ENCODE results near the gene PLA2G4C. TPM values are rescaled to one million over a fixed set of nuclear protein-coding genes. Genes with fewer than 3 reads are reported as not detected.

The PLA2G4C gene
- total and polyA plus RNA-seq, 7 donors, result 0.60 to 18.5 (median 11.8) TPM

DNA sequence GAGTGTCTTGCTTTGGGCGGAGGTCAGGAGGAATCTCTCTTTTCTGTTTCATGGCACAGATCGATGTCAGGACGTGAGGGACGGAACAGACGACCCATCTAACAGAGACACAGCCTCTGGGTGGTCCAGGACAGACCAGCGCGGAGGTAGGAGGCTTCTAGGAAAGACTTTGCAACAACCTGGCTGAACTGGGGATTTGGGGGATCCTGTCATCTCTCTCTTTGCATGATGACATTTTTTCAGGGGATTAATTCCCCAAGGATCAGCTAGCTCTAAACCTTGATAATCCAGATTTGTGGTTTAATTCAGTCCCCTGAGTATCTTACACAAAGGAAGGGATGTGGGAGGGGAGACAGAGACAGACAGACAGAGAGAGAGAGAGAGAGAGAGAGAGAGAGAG, 81.2 kb downstream of the PLA2G4C start:
- intact Hi-C loops (cut with DNase I), result no loop called here
- H3K4me3 ChIP-seq, result no peak overlapping the region
- 78 to 85% methylated on average over 7 of the region's 7 CpGs for WGBS, 2 donors
- H3K27ac ChIP-seq, result no peak overlapping the region
- H3K4me1 ChIP-seq, result no peaks in the 10 kb centered on the region
- no peaks in the 10 kb centered on the region for H3K36me3 ChIP-seq
- H3K9me3 ChIP-seq, result no peaks in the 10 kb centered on the region
- peaks cover 2 to 14% (median 6%) of the 10 kb centered on the region in 3 donors for H3K27me3 ChIP-seq
- TF ChIP-seq POLR2AphosphoS5 (IDR thresholded peaks at IDR 0.05) (no peak), POLR2A (IDR thresholded peaks at IDR 0.05) (no peak), EP300 (IDR thresholded peaks at IDR 0.05) (no peak)
- TF ChIP-seq, protein P1, sequence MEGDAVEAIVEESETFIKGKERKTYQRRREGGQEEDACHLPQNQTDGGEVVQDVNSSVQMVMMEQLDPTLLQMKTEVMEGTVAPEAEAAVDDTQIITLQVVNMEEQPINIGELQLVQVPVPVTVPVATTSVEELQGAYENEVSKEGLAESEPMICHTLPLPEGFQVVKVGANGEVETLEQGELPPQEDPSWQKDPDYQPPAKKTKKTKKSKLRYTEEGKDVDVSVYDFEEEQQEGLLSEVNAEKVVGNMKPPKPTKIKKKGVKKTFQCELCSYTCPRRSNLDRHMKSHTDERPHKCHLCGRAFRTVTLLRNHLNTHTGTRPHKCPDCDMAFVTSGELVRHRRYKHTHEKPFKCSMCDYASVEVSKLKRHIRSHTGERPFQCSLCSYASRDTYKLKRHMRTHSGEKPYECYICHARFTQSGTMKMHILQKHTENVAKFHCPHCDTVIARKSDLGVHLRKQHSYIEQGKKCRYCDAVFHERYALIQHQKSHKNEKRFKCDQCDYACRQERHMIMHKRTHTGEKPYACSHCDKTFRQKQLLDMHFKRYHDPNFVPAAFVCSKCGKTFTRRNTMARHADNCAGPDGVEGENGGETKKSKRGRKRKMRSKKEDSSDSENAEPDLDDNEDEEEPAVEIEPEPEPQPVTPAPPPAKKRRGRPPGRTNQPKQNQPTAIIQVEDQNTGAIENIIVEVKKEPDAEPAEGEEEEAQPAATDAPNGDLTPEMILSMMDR (IDR thresholded peaks at IDR 0.05), result no peak
- DNase-seq, result no peak

DNA sequence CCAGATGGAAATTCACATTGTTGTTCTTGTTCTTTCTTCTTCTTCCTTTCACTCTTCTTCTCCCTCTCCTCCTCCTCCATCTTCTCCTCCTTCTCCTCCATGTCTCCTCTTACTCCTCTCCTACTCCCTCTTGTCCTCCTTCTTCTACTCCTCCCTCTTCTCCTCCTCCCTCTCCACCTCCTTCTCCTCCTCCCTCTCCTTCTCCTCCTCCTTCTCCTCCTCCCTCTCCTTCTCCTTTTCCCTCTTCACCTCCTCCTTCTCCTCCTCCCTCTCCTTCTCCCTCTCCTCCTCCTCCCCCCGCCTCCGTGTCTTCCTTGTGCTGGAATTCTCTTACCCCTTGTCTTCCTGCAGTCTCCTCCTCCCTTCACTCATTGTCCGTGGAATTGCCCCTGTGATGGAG, 85.1 kb downstream of the PLA2G4C start:
- TF ChIP-seq EP300 (IDR thresholded peaks at IDR 0.05) (no peak), POLR2AphosphoS5 (IDR thresholded peaks at IDR 0.05) (no peak), POLR2A (IDR thresholded peaks at IDR 0.05) (no peak)
- TF ChIP-seq, protein P1 (IDR thresholded peaks at IDR 0.05), result no peak
- WGBS, 2 donors, result 74 to 77% methylated on average over 3 of the region's 3 CpGs

DNA sequence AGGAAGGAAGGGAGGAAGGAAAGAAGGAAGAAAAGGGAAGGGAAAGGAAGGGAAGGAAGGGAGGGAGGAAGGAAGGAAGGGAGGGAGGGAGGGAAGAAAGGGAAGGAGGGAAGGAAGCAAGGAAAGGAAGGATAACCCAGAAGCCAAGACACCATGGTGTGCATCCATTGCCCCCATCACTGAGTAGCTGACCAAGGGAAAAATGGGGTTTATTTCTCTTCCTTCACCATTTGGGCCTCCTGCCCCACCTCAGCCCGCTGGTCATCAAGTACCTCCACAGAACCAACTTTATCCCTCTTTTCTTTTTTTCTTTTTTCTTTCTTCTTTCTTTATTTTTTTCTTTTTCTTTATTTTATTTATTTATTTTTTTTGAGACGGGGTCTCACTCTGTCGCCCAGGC, 87.1 kb downstream of the PLA2G4C start:
- H3K36me3 ChIP-seq, result no peaks in the 10 kb centered on the region
- no peak overlapping the region for H3K4me3 ChIP-seq
- no peak overlapping the region for H3K27ac ChIP-seq
- no peaks in the 10 kb centered on the region for H3K9me3 ChIP-seq
- DNase-seq, result no peak
- H3K27me3 ChIP-seq, result peaks cover 0 to 8% (median 2%) of the 10 kb centered on the region in 3 donors
- intact Hi-C loops (cut with DNase I), result no loop called here
- no peak for TF ChIP-seq POLR2AphosphoS5 (IDR thresholded peaks at IDR 0.05)
- TF ChIP-seq, protein P1 (IDR thresholded peaks at IDR 0.05), result no peak
- TF ChIP-seq POLR2A (IDR thresholded peaks at IDR 0.05), result no peak
- no peak for TF ChIP-seq EP300 (IDR thresholded peaks at IDR 0.05)
- 94% methylated on average over 3 of the region's 3 CpGs for WGBS, 2 donors
- no peaks in the 10 kb centered on the region for H3K4me1 ChIP-seq

More for the DNA sequence above, 85.1 kb downstream of the PLA2G4C start:
- no peak for DNase-seq
- Histone ChIP-seq H3K27ac (no peak overlapping the region), H3K4me3 (no peak overlapping the region), H3K36me3 (no peaks in the 10 kb centered on the region), H3K27me3 (peaks cover 0 to 10% (median 2%) of the 10 kb centered on the region in 3 donors), H3K4me1 (no peaks in the 10 kb centered on the region), H3K9me3 (no peaks in the 10 kb centered on the region)
- intact Hi-C loops (cut with DNase I), result no loop called here

DNA sequence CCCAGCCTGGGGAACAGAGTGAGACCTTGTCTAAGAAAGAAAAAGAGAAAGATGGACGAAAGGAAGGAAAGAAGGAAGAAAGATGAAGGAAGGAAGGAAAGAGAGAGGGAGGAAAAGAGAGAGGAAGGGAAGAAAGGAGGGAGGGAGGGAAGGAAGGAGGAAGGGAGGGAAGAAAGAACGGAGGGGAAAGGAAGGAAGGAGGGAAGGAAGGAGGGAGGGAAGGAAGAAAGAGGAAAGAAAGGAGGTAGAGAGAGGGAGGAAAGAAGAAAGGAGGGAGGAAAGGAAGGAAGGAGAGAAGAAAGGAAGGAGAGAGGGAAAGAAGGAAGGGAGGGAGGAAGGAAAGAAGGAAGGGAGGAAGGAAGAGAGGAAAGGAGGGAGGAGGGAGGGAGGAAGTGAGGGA, 87.6 kb downstream of the PLA2G4C start:
- intact Hi-C loops (cut with DNase I), result no loop called here
- WGBS, 2 donors, result 65 to 72% methylated on average over 2 of the region's 2 CpGs
- Histone ChIP-seq H3K4me3 (no peak overlapping the region), H3K9me3 (no peaks in the 10 kb centered on the region), H3K36me3 (no peaks in the 10 kb centered on the region), H3K27ac (no peak overlapping the region), H3K27me3 (peaks cover 0 to 8% (median 2%) of the 10 kb centered on the region in 3 donors), H3K4me1 (no peaks in the 10 kb centered on the region)
- no peak for DNase-seq
- no peak for TF ChIP-seq POLR2AphosphoS5 (IDR thresholded peaks at IDR 0.05)
- TF ChIP-seq, protein P1 (IDR thresholded peaks at IDR 0.05), result no peak
- no peak for TF ChIP-seq EP300 (IDR thresholded peaks at IDR 0.05)
- no peak for TF ChIP-seq POLR2A (IDR thresholded peaks at IDR 0.05)

DNA sequence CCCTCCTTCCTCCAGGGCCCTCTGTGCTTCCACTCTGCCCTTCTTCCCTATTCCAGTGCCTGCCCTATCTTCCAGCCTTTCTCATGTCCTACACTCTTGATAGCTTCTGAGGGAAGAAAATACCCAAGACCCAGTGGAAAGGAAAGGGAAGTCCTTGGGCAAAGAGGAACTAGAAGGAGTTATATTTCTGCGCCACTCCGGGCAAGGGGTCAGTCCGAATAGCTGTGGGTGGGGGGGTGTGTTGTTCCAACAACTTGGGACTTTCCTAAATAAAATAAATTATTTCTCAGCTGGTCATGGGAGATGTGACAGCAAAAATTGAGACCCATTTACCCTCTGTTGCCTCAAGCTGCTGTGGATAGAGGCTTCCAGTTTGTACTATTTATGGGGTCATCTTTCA, 89.9 kb downstream of the PLA2G4C start:
- no peaks in the 10 kb centered on the region for H3K36me3 ChIP-seq
- H3K27ac ChIP-seq, result no peak overlapping the region
- intact Hi-C loops (cut with DNase I), result no loop called here
- H3K27me3 ChIP-seq, result peaks cover 0 to 8% (median 0%) of the 10 kb centered on the region in 3 donors
- no peak for DNase-seq
- no peak overlapping the region for H3K4me3 ChIP-seq
- TF ChIP-seq EP300 (IDR thresholded peaks at IDR 0.05), result no peak
- WGBS, 2 donors, result 55 to 82% methylated on average over 3 of the region's 3 CpGs
- no peaks in the 10 kb centered on the region for H3K4me1 ChIP-seq
- H3K9me3 ChIP-seq, result no peaks in the 10 kb centered on the region
